Tibial artery (tissue), 4 donors: ENCODE measurements around the gene TTLL11.
"Not testable (repeated sequence)": the region's sequence is repeated elsewhere in the genome, so short reads cannot be mapped to it uniquely, and the experiment has no call there.

Source experiments
- DNase-seq, 2 donors: peaks; one replicate each; pipeline ENCODE4 v3.0.0-alpha.2; 2019
- H3K27ac ChIP-seq, 2 donors: fragments of 200-600 bp; sonication (generic) in 1 of 2; 1 replicate in 1 of 2; 2 replicates in 1 of 2; pipeline ENCODE4 v1.5.1; 2018 to 2019; ENCODE audit warnings: mild to moderate bottlenecking in 1 of 2
- H3K27me3 ChIP-seq, 2 donors: fragments of 200-600 bp; sonication (generic) in 1 of 2; one replicate each; pipeline versions ENCODE4 v1.5.1 to v1.6.0; 2016 to 2019
- H3K36me3 ChIP-seq, 3 donors: fragments of 200-600 bp; sonication (generic) in 2 of 3; one replicate each; pipeline ENCODE4 v1.5.1; 2016 to 2019; ENCODE audit warnings: mild to moderate bottlenecking in 2 of 3
- H3K4me1 ChIP-seq, 4 donors: fragments of 200-600 bp; sonication (generic) in 2 of 4; 1 replicate in 3 of 4; 2 replicates in 1 of 4; pipeline ENCODE4 v1.5.1; 2016 to 2019
- H3K4me3 ChIP-seq, 2 donors: fragments of 200-600 bp; sonication (generic) in 1 of 2; 1 replicate in 1 of 2; 2 replicates in 1 of 2; pipeline ENCODE4 v1.5.1; 2018 to 2019; ENCODE audit warnings: mild to moderate bottlenecking in 2 of 2
- H3K9me3 ChIP-seq, 3 donors: fragments of 200-600 bp; sonication (generic) in 1 of 3; one replicate each; pipeline ENCODE4 v1.5.1; 2016 to 2019
- intact Hi-C: fragments of 100-400 bp; cut with DNase I; formaldehyde crosslinking; loops from one replicate; pipeline ENCODE4 v1.15.0; 2023; ENCODE audit warnings: low total_unique reads
- TF ChIP-seq, protein P1 (sequence below), 2 experiments: fragments of 200-600 bp in 1 of 2; fragments of 450-650 bp in 1 of 2; IDR thresholded peaks; one replicate each; pipeline ENCODE4 v1.5.1; 2017 to 2019; ENCODE audit warnings: antibody characterized with exemption in 2 of 2, mild to moderate bottlenecking in 1 of 2, moderate library complexity in 1 of 2

TTLL11 gene

GRCh38 chr9:121984726-121985402 lies 108.2 kb downstream of the TTLL11 start:
- Histone ChIP-seq H3K27me3 (no peaks in the 10 kb centered on the region), H3K4me1 (peaks cover 0 to 43% (median 31%) of the 10 kb centered on the region in 4 donors), H3K4me3 (no peak overlapping the region), H3K9me3 (no peaks in the 10 kb centered on the region), H3K27ac (peak overlapping the region; percentile 55 to 74), H3K36me3 (peaks cover 0 to 11% (median 0%) of the 10 kb centered on the region in 3 donors)
- DNase-seq = peak; percentile 45 to 66
- TF ChIP-seq, protein P1, sequence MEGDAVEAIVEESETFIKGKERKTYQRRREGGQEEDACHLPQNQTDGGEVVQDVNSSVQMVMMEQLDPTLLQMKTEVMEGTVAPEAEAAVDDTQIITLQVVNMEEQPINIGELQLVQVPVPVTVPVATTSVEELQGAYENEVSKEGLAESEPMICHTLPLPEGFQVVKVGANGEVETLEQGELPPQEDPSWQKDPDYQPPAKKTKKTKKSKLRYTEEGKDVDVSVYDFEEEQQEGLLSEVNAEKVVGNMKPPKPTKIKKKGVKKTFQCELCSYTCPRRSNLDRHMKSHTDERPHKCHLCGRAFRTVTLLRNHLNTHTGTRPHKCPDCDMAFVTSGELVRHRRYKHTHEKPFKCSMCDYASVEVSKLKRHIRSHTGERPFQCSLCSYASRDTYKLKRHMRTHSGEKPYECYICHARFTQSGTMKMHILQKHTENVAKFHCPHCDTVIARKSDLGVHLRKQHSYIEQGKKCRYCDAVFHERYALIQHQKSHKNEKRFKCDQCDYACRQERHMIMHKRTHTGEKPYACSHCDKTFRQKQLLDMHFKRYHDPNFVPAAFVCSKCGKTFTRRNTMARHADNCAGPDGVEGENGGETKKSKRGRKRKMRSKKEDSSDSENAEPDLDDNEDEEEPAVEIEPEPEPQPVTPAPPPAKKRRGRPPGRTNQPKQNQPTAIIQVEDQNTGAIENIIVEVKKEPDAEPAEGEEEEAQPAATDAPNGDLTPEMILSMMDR (IDR thresholded peaks at IDR 0.05) = no peak
- intact Hi-C loops = no loop called here

- Histone ChIP-seq H3K27me3 (no peaks in the 10 kb centered on the region), H3K9me3 (no peaks in the 10 kb centered on the region), H3K4me1 (peaks cover 0 to 43% (median 31%) of the 10 kb centered on the region in 4 donors), H3K27ac (peak overlapping the region; percentile 55 to 74), H3K36me3 (no peaks in the 10 kb centered on the region), H3K4me3 (no peak overlapping the region)
- DNase-seq = no peak
- TF ChIP-seq, protein P1 (IDR thresholded peaks at IDR 0.05) = no peak
- intact Hi-C loops = no loop called here
Observed at GRCh38 chr9:121983736-121984135, 109.4 kb downstream of the TTLL11 start.

DNA sequence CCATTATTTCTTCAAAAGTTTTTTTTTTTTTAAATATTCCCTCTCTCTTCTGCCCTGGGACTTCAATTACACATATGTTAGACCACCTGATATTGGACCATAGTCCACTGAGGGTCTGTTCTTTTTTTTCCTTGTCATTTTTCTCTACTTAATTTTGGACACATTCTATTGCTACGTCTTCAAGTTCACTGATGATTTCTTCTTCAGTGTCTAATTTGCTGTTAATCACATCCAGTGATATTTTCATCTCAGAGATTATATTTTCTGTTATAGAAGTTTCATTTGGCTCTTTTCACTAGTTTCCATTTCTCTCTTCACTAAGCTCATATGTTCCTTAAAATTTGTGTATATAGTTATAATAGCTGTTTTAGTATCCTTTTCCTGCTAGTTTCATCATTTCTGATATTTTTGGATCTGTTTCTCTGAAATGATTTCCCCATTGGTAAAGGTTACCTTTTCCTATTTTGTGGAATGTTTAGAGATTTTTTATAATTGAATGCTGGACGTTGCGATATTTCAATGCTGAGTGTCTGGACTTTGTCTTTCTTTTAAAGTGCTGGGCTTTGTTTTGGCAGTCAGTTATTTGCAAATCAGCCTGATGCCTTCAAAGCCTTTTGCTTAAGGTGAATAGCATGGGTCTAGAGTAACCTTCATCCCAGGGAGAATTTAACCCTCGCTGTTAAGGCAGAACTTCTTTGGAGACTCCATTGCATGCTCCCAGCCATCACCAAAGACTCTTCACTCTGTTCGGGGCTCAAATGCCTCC lies 111.8 kb downstream of the TTLL11 start:
- Histone ChIP-seq H3K27me3 (no peaks in the 10 kb centered on the region), H3K27ac (no peak overlapping the region), H3K4me1 (peaks cover 0 to 31% (median 21%) of the 10 kb centered on the region in 4 donors), H3K36me3 (no peaks in the 10 kb centered on the region), H3K9me3 (no peaks in the 10 kb centered on the region), H3K4me3 (no peak overlapping the region)
- DNase-seq = no peak
- intact Hi-C loops = no loop called here
- TF ChIP-seq, protein P1 (IDR thresholded peaks at IDR 0.05) = no peak

DNA sequence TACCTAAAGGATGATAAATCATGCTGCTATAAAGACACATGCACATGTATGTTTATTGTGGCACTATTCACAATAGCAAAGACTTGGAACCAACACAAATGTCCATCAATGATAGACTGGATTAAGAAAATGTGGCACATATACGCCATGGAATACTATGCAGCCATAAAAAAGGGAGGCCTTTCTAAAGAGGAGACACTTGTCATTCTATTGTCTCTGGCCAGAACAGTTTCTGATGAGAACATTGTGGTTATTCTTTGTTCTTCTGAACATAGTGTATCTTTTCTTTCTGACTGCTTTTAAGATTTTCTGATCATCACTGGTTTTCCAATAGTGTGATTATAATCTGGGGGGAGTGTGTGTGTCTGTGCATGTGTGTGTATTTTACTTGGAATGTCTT lies 112.4 kb downstream of the TTLL11 start:
- H3K36me3 ChIP-seq, H3K27ac ChIP-seq, H3K9me3 ChIP-seq, H3K27me3 ChIP-seq, H3K4me3 ChIP-seq, intact Hi-C loops, DNase-seq: not testable (repeated sequence)
- peaks cover 0 to 24% (median 17%) of the 10 kb centered on the region in 4 donors for H3K4me1 ChIP-seq

DNA sequence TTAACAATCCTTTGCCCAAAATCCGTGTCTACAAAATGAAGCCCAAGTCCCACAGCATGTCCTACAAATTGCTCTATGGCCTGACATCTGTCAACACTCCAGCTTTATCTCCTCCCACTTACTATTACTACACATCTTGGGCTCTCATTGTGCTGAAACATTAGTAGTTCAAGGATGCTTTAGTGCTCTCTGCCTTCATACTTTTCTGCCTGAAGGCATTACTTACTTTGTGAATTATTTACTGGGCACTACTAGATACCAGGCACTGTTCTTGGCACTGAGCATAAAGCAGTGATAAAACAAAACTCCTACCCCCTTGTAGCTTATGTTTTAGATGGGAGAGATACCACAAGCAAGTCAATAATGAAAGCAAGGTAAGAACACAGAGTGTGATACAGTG lies 113.4 kb downstream of the TTLL11 start:
- H3K4me3 ChIP-seq = no peak overlapping the region
- H3K9me3 ChIP-seq = no peaks in the 10 kb centered on the region
- TF ChIP-seq, protein P1 (IDR thresholded peaks at IDR 0.05) = no peak
- peaks cover 0 to 15% (median 11%) of the 10 kb centered on the region in 4 donors for H3K4me1 ChIP-seq
- no peak for DNase-seq
- no peak overlapping the region for H3K27ac ChIP-seq
- intact Hi-C loops = no loop called here
- H3K36me3 ChIP-seq = no peaks in the 10 kb centered on the region
- H3K27me3 ChIP-seq = no peaks in the 10 kb centered on the region

DNA sequence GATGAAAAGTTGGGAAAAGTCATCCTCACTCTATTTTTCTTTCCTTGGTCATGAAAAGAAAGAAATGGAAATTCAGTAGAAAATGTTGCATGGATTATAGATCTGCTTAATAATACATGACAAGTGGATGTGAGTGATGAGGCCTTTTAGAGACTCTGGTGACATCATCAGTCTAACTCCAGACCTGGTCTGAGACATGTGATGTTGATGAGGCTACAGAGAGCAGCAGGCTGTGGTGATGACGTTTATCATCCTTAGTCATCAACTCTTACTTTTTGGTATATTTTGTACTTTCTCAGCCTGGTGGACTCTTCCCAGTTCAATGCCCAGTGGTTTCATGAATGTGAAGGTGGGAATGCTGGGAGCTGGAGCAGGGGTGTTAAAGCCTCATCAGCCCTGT lies 116.4 kb downstream of the TTLL11 start:
- H3K4me3 ChIP-seq = no peak overlapping the region
- H3K27me3 ChIP-seq = no peaks in the 10 kb centered on the region
- intact Hi-C loops = no loop called here
- H3K9me3 ChIP-seq = no peaks in the 10 kb centered on the region
- H3K27ac ChIP-seq = no peak overlapping the region
- TF ChIP-seq, protein P1 (IDR thresholded peaks at IDR 0.05) = no peak
- no peak for DNase-seq
- peaks cover 0 to 15% (median 6%) of the 10 kb centered on the region in 3 donors for H3K36me3 ChIP-seq
- no peaks in the 10 kb centered on the region for H3K4me1 ChIP-seq
